GM19452 (cell line): ENCODE measurements around the gene SLC38A10.

Experiments
- ATAC-seq: cut with Tn5 transposase; IDR thresholded peaks from one replicate; pipeline ENCODE4 v1.9.1; 2021; ENCODE audit not compliant: unreplicated experiment

Gene SLC38A10

GRCh38 chr17:81244358-81245023 lies 50.6 kb downstream of the SLC38A10 start:
- no peak for ATAC-seq

DNA sequence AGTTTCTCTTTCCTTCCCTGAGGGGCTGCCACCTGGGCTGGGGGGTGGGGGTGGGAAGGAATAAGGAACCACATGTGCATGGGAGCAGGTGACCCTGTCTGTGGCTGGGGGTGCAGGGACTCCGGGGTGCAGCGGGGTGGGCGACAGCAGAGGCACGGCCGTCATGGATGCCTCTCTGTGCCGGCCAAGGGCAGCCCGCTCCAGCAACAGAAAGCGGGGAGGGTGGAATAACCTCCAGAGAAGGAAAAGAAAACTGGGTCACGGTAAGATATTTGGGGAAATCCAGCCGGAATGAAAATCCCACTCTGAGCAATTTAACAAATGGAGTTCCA lies 51.8 kb downstream of the SLC38A10 start:
- no peak for ATAC-seq

GRCh38 chr17:81242421-81243332 lies 52.4 kb downstream of the SLC38A10 start:
- no peak for ATAC-seq

DNA sequence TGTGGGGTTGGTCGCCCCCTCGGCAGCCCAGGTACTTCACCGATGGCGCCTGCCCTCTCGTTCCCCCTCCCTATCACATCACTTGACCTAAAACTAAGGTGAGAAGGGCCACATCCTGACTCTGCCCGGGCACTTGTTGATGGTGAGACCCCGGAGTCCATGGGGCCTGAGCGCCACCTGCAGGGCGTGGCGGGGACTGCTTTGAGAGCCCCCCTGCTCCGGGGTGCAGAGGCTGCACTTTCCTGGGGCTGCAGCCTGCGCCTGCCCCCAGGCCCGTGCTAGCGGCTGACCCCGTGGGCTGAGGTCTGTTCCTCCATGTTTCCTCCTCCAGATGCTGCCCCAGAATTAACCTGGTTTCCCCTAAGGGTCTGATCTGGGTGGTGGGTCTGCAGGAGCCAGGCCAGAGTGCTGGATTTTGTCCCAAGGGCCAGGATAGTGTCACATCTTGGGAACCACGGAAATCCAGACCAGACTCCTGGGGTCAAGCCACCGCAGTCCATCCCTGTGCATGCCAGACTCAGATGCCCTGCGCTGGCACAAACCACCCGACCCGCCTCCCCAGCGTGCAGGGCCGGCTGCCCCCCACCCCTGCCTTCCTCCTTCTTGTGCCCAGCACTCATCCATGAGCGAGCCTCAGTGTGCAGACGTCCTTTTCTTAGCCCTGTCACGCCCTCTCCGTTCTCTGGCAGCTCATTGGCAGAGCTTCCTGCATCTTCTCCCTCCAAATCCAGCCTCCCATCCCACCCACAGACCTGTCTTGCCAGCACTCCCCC lies 53.3 kb downstream of the SLC38A10 start:
- ATAC-seq: no peak

GRCh38 chr17:81241203-81241602 lies 53.9 kb downstream of the SLC38A10 start:
- no peak for ATAC-seq

GRCh38 chr17:81240761-81241160 lies 54.3 kb downstream of the SLC38A10 start:
- ATAC-seq: no peak

DNA sequence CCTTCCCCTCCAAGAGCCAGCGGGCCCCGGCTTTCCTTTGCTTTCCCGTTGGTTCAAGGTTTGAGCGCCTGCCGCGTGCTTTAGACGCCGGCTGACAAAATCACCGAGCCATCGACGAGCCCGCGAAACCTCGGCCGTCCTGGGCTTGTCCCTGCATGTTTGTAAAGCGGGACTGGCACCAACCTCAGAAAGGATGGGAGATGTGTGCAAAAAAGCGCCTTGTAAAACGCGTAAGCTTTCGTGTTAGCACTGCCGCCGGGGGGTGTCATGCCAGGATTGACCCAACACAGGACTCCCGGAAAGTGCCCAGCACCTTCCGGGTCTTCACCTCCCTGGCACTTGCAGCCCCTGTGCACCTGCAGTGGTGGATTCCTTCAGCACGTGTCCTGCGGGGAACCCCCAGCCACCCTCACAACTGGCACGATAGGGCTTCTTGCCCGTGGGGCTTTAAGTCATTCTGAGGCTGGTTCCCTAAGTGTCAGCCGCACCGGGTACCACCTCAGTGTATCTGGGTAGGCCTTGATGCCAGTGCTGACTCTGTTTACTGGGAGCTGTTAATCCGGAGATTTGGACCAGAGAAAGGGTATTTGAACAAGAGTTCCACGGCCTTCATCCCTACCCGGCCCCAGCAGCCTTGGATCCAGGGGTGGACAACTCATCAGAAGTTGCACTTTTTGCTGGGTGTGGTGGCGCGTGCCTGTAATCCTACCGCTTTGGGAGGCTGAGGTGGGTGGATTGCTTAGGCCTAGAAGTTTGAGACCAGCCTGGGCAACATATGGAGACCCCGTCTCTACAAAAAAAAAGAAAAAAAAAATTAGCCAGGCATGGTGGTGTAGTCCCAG lies 55.2 kb downstream of the SLC38A10 start:
- ATAC-seq: no peak

- peak; percentile 85 for ATAC-seq
These were observed 56.0 kb downstream of the SLC38A10 start, which contains the start of the genes NDUFAF8 and TEPSIN for GRCh38 chr17:81238815-81239713. TSS of gene NDUFAF8 (plus strand) at chr17:81239318. CDS start at chr17:81239364, 46 bp downstream. TSS of gene TEPSIN (minus strand) at chr17:81239055. CDS start at chr17:81239033, 22 bp downstream.

DNA sequence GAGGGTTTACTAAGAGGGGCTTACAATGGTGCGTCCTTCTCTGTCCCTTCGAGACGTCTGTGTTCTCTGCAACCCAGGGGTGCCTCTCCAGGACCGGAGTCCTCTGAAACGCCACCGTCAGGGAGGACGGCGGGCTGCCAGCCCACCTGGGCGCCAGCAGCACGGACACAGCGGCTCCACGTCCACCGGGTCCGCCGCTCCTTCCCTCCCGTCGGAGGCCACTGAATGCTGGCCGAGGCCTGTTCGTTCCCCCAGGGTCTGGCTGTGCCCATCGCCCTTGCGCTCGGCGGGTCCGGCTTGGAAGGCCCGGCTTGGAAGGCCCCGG lies 56.7 kb downstream of the SLC38A10 start:
- peak; percentile 4 for ATAC-seq

GRCh38 chr17:81237591-81238489 lies 57.3 kb downstream of the SLC38A10 start:
- no peak for ATAC-seq

GRCh38 chr17:81236784-81237183 lies 58.3 kb downstream of the SLC38A10 start:
- ATAC-seq: no peak

GRCh38 chr17:81235822-81236740 lies 59.0 kb downstream of the SLC38A10 start:
- no peak for ATAC-seq

DNA sequence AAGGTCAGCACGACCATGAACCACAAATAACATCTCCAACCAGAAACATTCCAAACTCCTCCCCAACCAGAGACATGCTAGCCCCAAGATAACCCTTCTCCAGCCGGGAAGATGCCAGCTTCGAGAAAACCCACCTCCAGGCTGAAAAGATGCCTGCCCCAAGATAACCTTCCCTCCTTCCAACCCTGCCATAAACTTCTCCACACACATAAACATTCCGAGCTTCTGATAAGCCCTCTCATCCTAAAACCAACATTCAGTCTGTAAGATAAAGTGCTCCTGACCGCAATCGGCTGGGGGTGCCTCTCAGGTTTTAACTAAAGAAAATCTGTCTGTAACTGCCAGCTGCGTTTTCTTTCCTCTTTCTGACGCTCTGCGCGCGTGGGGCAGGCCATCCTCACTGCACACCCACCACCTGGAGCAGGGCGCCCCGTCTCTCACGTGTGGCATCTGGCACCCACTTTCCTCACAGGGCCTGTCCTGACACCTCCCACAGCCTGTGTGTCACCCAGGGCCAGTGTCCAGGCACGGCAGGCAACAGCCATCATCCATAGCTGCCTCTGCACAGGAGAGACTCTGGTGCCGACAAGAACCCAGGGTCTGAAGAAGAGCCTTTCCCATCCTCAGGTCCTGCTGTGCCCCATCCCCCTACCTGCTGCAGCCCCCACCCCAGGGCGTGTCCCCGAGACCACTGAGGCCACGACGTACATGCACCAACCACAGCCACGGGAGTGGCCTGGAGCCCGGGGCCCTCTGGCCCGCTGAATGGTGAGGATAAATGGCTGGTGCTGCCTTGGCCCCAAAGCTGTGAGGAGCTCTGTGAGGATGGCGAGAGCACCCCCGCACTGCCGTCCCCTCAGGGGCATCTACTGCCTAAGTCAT lies 59.9 kb downstream of the SLC38A10 start:
- no peak for ATAC-seq

GRCh38 chr17:81234506-81234855 lies 60.6 kb downstream of the SLC38A10 start:
- no peak for ATAC-seq

DNA sequence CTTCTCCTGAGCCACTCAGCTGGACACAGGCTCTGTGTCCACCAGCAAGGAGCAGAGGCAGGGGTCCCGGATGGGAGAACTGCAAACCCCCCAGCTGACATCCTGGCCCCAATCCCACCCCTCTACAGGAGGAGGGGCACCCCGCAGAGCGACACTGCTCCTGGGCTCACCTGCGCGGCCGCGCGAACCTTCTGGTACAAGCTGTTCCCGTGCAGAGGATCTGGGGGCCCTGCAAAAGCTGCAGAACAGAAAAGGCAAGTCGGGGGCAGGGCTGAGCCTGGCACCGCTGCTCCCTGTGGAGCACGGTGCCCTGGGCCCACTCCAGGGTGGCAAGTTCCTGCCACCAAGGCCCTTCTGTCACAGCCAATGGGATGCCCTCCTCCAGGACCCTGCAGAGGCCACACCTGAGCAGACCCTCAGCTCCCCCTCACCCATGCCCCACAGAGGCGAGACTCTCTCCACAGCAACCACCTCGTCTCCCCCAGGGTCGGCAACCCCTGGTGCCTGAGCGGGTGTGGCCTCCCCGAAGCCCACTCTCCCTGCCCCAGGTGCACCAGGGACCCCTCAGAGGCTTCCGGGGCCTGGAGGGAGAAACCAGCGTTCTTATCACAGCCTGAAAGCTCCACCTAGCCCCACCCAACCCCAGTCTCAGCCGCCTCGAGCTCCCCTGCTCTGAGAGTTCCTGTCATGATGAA lies 61.1 kb downstream of the SLC38A10 start:
- ATAC-seq: no peak

GRCh38 chr17:81233316-81233715 lies 61.8 kb downstream of the SLC38A10 start:
- no peak for ATAC-seq
